Panc1 (cell line): ENCODE measurements around the gene HCN3. TPM values are rescaled to one million over a fixed set of nuclear protein-coding genes. Genes with fewer than 3 reads are reported as not detected.
A peak's percentile ranks its signal among the peaks of the same experiment; 100 is the strongest.

Experiments used
- ATAC-seq: fragments of 200-7000 bp; cut with Tn5 transposase; 2 replicates; pipeline ENCODE4 v1.9.1; 2020; ENCODE audit warnings: mild to moderate bottlenecking, moderate library complexity
- BruUV-seq: library from RNA; stranded (reverse); fragments of 400-500 nt; replicated peaks from 2 replicates; lab custom pipeline; 2021; lab: Mats Ljungman, UMichigan
- CTCF ChIA-PET: fragments of 300-600 bp; sonication (Branson Sonifier 250); formaldehyde crosslinking; loops from one replicate; lab custom pipeline; 2022; ENCODE audit warnings: antibody characterized with exemption; lab: Charles Lee
- POLR2A ChIA-PET: fragments of 300-600 bp; sonication (Branson Sonifier 250); formaldehyde crosslinking; loops from one replicate; lab custom pipeline; 2022; ENCODE audit warnings: antibody characterized with exemption; lab: Charles Lee
- DNase-seq: peaks from one replicate; pipeline ENCODE4 v3.0.0-alpha.2; 2010; ENCODE audit warnings: low read depth, low spot score
- H3K27ac ChIP-seq: 2 replicates; pipeline ENCODE4 v1.5.1; 2011; ENCODE audit warnings: mild to moderate bottlenecking, low read length, inconsistent platforms
- H3K27me3 ChIP-seq: fragments of 200-500 bp; sonication (Bioruptor generic); 2 replicates; pipeline ENCODE4 v1.6.0; 2014; ENCODE audit warnings: low read length, inconsistent platforms; ENCODE audit not compliant: control insufficient read depth, insufficient read depth
- H3K36me3 ChIP-seq: fragments of 200-500 bp; sonication (Bioruptor generic); 2 replicates; pipeline ENCODE4 v1.5.1; 2014; ENCODE audit warnings: inconsistent platforms, mild to moderate bottlenecking, low read length, moderate library complexity; ENCODE audit not compliant: control insufficient read depth, insufficient read depth
- H3K4me1 ChIP-seq: 2 replicates; pipeline ENCODE4 v1.5.1; 2011; ENCODE audit warnings: inconsistent platforms, mild to moderate bottlenecking, low read length, moderate library complexity; ENCODE audit not compliant: control insufficient read depth, insufficient read depth
- H3K4me3 ChIP-seq, 2 experiments: 2 replicates each; pipeline ENCODE4 v1.5.1; 2011 to 2012; ENCODE audit warnings: low read depth in 2 of 2, low read length in 2 of 2, mild to moderate bottlenecking in 2 of 2, inconsistent platforms in 1 of 2, moderate library complexity in 1 of 2
- H3K9me3 ChIP-seq: fragments of 200-500 bp; sonication (Bioruptor generic); 2 replicates; pipeline ENCODE4 v1.5.1; 2014; ENCODE audit warnings: low read depth, mild to moderate bottlenecking, inconsistent platforms, low read length, moderate library complexity; ENCODE audit not compliant: control insufficient read depth, insufficient read depth
- CTCF ChIP-seq: fragments of 450-650 bp; IDR thresholded peaks from 2 replicates; pipeline ENCODE4 v1.5.1; 2017; ENCODE audit warnings: mild to moderate bottlenecking
- POLR2AphosphoS5 ChIP-seq: IDR thresholded peaks from 2 replicates; pipeline ENCODE4 v1.6.1; 2012; ENCODE audit warnings: mild to moderate bottlenecking, low read depth, low read length, moderate library complexity
- REST ChIP-seq, 2 experiments: IDR thresholded peaks; 2 replicates each; pipeline ENCODE4 v1.6.1; 2011 to 2012; ENCODE audit warnings: low read depth in 2 of 2, control low read depth in 1 of 2, low read length in 1 of 2, mild to moderate bottlenecking in 1 of 2, moderate library complexity in 1 of 2; ENCODE audit not compliant: insufficient read depth in 1 of 2
- SIN3A ChIP-seq: IDR thresholded peaks from 2 replicates; pipeline ENCODE4 v1.6.1; 2012; ENCODE audit warnings: low read depth, mild to moderate bottlenecking, low read length, moderate library complexity, borderline replicate concordance; ENCODE audit not compliant: insufficient read depth
- TCF7L2 ChIP-seq: IDR thresholded peaks from 2 replicates; pipeline ENCODE4 v1.6.1; 2011; ENCODE audit warnings: mild to moderate bottlenecking, low read depth, low read length, inconsistent platforms
- in situ Hi-C: cut with HindIII; loops from 2 replicates; pipeline ENCODE4 v1.10.0; 2016; ENCODE audit warnings: low sequenced_read_pairs, low pct_unique_long_range_greater_than_20kb
- intact Hi-C: fragments of 100-400 bp; cut with micrococcal nuclease; formaldehyde crosslinking; loops from one replicate; pipeline ENCODE4 v1.10.0; 2022; ENCODE audit not compliant: unreplicated experiment
- total RNA-seq: library from RNA; stranded (reverse); gene quantifications from one replicate; pipeline ENCODE4 v1.2.1, GENCODE V29; 2021; ENCODE audit not compliant: unreplicated experiment

Gene HCN3
- total RNA-seq, 1 experiment from 2014 or later: 7.8 TPM

- peaks cover 36% of the 10 kb centered on the region for H3K4me1 ChIP-seq
- ChIA-PET CTCF (interaction anchor here (0.6 to 3.5 kb wide), 3 partner anchors 42 to 912 kb away, joined by 3 to 34 read pairs (median 8); no protein-coding TSS in a partner anchor), POLR2A (interaction anchor here (1.1 to 2.0 kb wide), 2 partner anchors 48 to 76 kb away, joined by 3 to 5 read pairs; partner anchors contain the start of gene CLK2)
- H3K4me3 ChIP-seq: peak overlapping the region; percentile 92 to 96
- BruUV-seq: no TSS peak
- intact Hi-C loops: no loop called here
- no peaks in the 10 kb centered on the region for H3K9me3 ChIP-seq
- in situ Hi-C loops: no loop called here
- peak overlapping the region; percentile 87 for H3K27ac ChIP-seq
- H3K27me3 ChIP-seq: no peaks in the 10 kb centered on the region
- ATAC-seq: no peak
- H3K36me3 ChIP-seq: no peaks in the 10 kb centered on the region; the same call in 1 of the 2 replicates
- DNase-seq: no peak
- TF ChIP-seq TCF7L2: no peak
- no peak; the same call in 1 of the 2 replicates for TF ChIP-seq POLR2AphosphoS5
- TF ChIP-seq SIN3A: no peak
- no peak for TF ChIP-seq REST (IDR thresholded peaks at IDR 0.05; ENCODE audit: insufficient read depth in 1 of 2, low read depth in 2 of 2, low read length in 1 of 2)
- no peak for TF ChIP-seq CTCF
Observed at GRCh38 chr1:155321639-155322503, 44.6 kb downstream of the HCN3 start.

- ATAC-seq (no peak), DNase-seq (no peak)
- H3K36me3 ChIP-seq: no peaks in the 10 kb centered on the region; the same call in none of the 2 replicates
- H3K27me3 ChIP-seq: no peaks in the 10 kb centered on the region
- H3K27ac ChIP-seq: peak overlapping the region; percentile 87
- peak overlapping the region; percentile 92 to 96 for H3K4me3 ChIP-seq
- no peak for TF ChIP-seq CTCF
- TF ChIP-seq TCF7L2: no peak
- no peak for TF ChIP-seq REST (IDR thresholded peaks at IDR 0.05; ENCODE audit: insufficient read depth in 1 of 2, low read depth in 2 of 2, low read length in 1 of 2)
- no peak for TF ChIP-seq SIN3A
- TF ChIP-seq POLR2AphosphoS5: no peak
- in situ Hi-C loops: no loop called here
- H3K4me1 ChIP-seq: peaks cover 43% of the 10 kb centered on the region
- POLR2A ChIA-PET: interaction anchor here (1.1 kb wide), 1 partner anchor 77 kb away, joined by 3 read pairs; no protein-coding TSS in a partner anchor
- no peaks in the 10 kb centered on the region for H3K9me3 ChIP-seq
- intact Hi-C loops: no loop called here
- no TSS peak for BruUV-seq
- CTCF ChIA-PET: interaction anchor here (1.3 to 3.5 kb wide), 2 partner anchors 43 to 72 kb away, joined by 3 to 34 read pairs; no protein-coding TSS in a partner anchor
Observed at GRCh38 chr1:155322571-155322952, 45.3 kb downstream of the HCN3 start.
